Tibial artery (tissue), 4 donors: ENCODE measurements around the gene UST.
"Not testable (repeated sequence)": the region's sequence is repeated elsewhere in the genome, so short reads cannot be mapped to it uniquely, and the experiment has no call there.

ENCODE experiments used
- DNase-seq, 2 donors: peaks; one replicate each; pipeline ENCODE4 v3.0.0-alpha.2; 2019
- H3K27ac ChIP-seq, 2 donors: fragments of 200-600 bp; sonication (generic) in 1 of 2; 1 replicate in 1 of 2; 2 replicates in 1 of 2; pipeline ENCODE4 v1.5.1; 2018 to 2019; ENCODE audit warnings: mild to moderate bottlenecking in 1 of 2
- H3K27me3 ChIP-seq, 2 donors: fragments of 200-600 bp; sonication (generic) in 1 of 2; one replicate each; pipeline versions ENCODE4 v1.5.1 to v1.6.0; 2016 to 2019
- H3K36me3 ChIP-seq, 3 donors: fragments of 200-600 bp; sonication (generic) in 2 of 3; one replicate each; pipeline ENCODE4 v1.5.1; 2016 to 2019; ENCODE audit warnings: mild to moderate bottlenecking in 2 of 3
- H3K4me1 ChIP-seq, 4 donors: fragments of 200-600 bp; sonication (generic) in 2 of 4; 1 replicate in 3 of 4; 2 replicates in 1 of 4; pipeline ENCODE4 v1.5.1; 2016 to 2019
- H3K4me3 ChIP-seq, 2 donors: fragments of 200-600 bp; sonication (generic) in 1 of 2; 1 replicate in 1 of 2; 2 replicates in 1 of 2; pipeline ENCODE4 v1.5.1; 2018 to 2019; ENCODE audit warnings: mild to moderate bottlenecking in 2 of 2
- H3K9me3 ChIP-seq, 3 donors: fragments of 200-600 bp; sonication (generic) in 1 of 3; one replicate each; pipeline ENCODE4 v1.5.1; 2016 to 2019
- intact Hi-C: fragments of 100-400 bp; cut with DNase I; formaldehyde crosslinking; loops from one replicate; pipeline ENCODE4 v1.15.0; 2023; ENCODE audit warnings: low total_unique reads
- TF ChIP-seq, protein P1 (sequence below), 2 experiments: fragments of 200-600 bp in 1 of 2; fragments of 450-650 bp in 1 of 2; IDR thresholded peaks; one replicate each; pipeline ENCODE4 v1.5.1; 2017 to 2019; ENCODE audit warnings: antibody characterized with exemption in 2 of 2, mild to moderate bottlenecking in 1 of 2, moderate library complexity in 1 of 2

UST gene

DNA sequence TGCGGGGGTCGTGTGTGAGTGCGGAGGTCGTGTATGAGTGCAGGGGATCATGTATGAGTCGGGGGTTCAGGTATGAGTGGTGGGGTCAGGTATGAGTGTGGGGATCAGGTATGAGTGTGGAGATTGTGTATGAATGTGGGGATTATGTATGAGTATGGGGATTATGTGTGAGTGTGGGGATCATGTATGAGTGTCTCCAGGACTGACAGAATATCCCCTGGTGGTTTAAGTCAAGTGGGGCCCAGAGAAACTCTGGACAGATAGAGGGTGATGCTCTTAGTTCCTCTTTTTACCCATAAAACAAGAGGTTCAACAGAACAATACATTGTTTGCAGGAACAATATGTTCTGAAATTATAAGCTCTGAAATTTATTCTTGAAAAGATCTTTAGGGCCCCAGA, 131.9 kb downstream of the UST start:
- Histone ChIP-seq H3K9me3 (no peaks in the 10 kb centered on the region), H3K36me3 (no peaks in the 10 kb centered on the region), H3K4me1 (peaks cover 0 to 7% (median 4%) of the 10 kb centered on the region in 4 donors), H3K4me3 (no peak overlapping the region), H3K27ac (peak overlapping the region; percentile 9 to 21), H3K27me3 (no peaks in the 10 kb centered on the region)
- no peak for DNase-seq
- intact Hi-C loops: no loop called here
- TF ChIP-seq, protein P1, sequence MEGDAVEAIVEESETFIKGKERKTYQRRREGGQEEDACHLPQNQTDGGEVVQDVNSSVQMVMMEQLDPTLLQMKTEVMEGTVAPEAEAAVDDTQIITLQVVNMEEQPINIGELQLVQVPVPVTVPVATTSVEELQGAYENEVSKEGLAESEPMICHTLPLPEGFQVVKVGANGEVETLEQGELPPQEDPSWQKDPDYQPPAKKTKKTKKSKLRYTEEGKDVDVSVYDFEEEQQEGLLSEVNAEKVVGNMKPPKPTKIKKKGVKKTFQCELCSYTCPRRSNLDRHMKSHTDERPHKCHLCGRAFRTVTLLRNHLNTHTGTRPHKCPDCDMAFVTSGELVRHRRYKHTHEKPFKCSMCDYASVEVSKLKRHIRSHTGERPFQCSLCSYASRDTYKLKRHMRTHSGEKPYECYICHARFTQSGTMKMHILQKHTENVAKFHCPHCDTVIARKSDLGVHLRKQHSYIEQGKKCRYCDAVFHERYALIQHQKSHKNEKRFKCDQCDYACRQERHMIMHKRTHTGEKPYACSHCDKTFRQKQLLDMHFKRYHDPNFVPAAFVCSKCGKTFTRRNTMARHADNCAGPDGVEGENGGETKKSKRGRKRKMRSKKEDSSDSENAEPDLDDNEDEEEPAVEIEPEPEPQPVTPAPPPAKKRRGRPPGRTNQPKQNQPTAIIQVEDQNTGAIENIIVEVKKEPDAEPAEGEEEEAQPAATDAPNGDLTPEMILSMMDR (IDR thresholded peaks at IDR 0.05): no peak

- H3K9me3 ChIP-seq, intact Hi-C loops, DNase-seq, H3K4me3 ChIP-seq, H3K27me3 ChIP-seq, H3K27ac ChIP-seq, H3K36me3 ChIP-seq: not testable (repeated sequence)
- H3K4me1 ChIP-seq: peaks cover 0 to 19% (median 8%) of the 10 kb centered on the region in 4 donors
Measured at GRCh38 chr6:148880742-148881141, 133.9 kb downstream of the UST start.

DNA sequence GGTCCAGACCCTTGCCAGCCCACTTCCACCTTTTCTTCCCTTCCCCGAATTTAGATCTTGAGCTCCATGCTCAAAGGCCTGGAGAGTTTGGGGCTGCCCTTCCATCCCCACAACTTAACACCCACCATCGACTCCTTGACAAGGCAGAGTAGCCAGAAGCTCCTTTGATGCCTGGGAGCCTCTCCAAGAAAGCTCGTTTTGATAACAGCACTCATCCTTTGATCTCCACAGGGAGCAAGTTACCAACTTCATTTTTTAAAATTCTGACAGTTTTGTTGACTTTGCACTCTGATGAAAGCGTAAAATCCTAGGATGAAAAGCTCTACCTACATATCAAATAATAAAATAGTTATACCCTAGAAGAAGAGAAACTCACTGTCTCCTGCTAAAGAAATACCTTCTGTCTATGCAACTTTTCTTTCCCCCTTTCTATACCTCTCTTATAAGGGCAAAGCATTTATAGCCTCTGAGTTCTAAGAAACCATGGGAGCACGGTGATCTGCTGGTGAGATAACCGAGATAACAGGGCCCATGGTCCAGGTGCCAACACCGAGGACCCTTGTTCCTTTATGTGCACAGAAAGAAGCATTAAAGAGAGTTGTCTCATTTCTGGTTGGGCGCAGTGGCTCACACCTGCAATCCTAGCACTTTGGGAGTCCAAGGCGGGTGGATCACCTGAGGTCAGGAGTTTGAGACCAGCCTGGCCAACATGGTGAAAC, 134.9 kb downstream of the UST start:
- Histone ChIP-seq H3K4me1 (peaks cover 0 to 29% (median 15%) of the 10 kb centered on the region in 4 donors), H3K4me3 (no peak overlapping the region), H3K27me3 (no peaks in the 10 kb centered on the region), H3K9me3 (no peaks in the 10 kb centered on the region), H3K27ac (no peak overlapping the region), H3K36me3 (no peaks in the 10 kb centered on the region)
- intact Hi-C loops: no loop called here
- TF ChIP-seq, protein P1 (IDR thresholded peaks at IDR 0.05): no peak
- no peak for DNase-seq

DNA sequence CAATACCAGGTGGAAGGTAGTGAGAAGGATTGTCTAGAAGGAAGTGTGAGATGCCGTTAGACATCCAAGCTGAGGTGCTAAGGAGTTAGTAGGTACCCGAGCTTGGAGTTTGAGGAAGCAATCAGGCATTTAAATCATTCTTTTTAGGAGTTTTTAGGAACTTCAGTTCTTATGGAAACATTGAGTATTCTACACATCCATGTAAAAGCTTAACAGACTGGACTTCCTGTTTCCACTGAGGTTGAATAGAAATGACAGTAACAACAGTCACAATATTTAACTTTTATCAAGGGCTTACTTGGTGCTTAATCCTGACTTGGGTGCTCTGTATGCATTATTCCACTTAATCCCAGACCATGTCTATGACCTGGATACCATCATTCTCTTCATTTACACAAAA, 136.4 kb downstream of the UST start:
- no peak for DNase-seq
- Histone ChIP-seq H3K36me3 (no peaks in the 10 kb centered on the region), H3K9me3 (no peaks in the 10 kb centered on the region), H3K4me3 (no peak overlapping the region), H3K27ac (no peak overlapping the region), H3K27me3 (no peaks in the 10 kb centered on the region), H3K4me1 (peaks cover 0 to 44% (median 28%) of the 10 kb centered on the region in 4 donors)
- TF ChIP-seq, protein P1 (IDR thresholded peaks at IDR 0.05): no peak
- intact Hi-C loops: no loop called here

DNA sequence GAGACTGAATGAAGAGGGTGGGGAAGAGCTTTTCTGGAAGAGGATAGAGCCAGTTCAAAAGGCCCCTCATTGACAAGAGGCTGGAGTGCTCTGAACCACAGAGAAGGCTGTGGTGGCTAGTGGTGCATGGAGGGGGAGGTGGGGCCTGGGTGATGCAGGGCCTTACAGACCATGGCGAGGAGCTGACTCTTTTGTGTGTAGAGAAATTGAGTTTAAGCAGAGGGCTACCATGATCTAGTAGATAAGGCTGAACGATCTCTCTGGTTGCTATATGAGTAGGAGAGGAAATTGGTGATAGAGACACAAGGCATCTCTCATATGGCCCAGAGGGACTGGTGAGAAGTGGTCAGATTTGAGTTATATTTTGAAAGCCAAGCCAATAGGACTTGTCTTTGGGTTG, 137.6 kb downstream of the UST start:
- Histone ChIP-seq H3K4me3 (no peak overlapping the region), H3K36me3 (no peaks in the 10 kb centered on the region), H3K4me1 (peaks cover 0 to 50% (median 35%) of the 10 kb centered on the region in 4 donors), H3K27ac (no peak overlapping the region), H3K27me3 (no peaks in the 10 kb centered on the region), H3K9me3 (no peaks in the 10 kb centered on the region)
- TF ChIP-seq, protein P1 (IDR thresholded peaks at IDR 0.05): no peak
- intact Hi-C loops: no loop called here
- DNase-seq: no peak

DNA sequence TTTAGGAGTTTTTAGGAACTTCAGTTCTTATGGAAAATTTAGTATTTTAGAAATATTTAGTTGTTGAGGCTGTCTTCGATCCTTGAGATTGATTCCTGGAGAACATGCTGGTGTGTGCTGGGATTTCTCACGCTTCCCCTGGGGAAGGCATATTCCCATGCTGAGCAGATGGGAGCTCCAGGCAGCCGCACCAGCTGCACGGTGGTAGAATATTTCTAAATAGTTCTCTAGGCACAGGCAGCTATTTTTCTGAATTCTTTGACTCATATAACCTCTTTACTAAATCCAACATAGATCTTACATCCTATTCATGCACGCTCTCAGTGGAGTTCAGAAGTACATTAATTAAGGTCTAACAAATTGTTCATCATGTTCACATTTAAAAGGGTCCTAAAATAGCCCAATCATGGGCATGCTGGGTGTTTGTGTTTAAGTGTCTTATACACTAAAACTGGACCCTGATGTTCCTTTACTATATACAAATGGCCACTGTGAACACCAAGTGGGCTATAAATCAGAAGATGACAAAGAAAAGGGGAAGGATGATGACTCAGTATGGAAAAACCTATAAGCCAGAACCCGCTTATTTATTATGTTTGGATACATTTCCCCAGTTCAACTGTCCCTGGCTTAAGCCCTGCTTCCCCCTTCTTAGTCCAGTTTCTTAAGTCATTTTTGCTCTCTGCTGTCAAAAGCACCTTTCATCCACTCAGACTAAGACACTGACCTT, 138.5 kb downstream of the UST start:
- no peak for DNase-seq
- H3K36me3 ChIP-seq: no peaks in the 10 kb centered on the region
- TF ChIP-seq, protein P1 (IDR thresholded peaks at IDR 0.05): no peak
- no peaks in the 10 kb centered on the region for H3K27me3 ChIP-seq
- no peak overlapping the region for H3K4me3 ChIP-seq
- H3K9me3 ChIP-seq: no peaks in the 10 kb centered on the region
- peaks cover 0 to 57% (median 42%) of the 10 kb centered on the region in 4 donors for H3K4me1 ChIP-seq
- intact Hi-C loops: no loop called here
- peak overlapping the region; percentile 5 to 14 for H3K27ac ChIP-seq
